GM23338 (cell line): ENCODE data around the gene BHLHA9.

Experiments
- EZH2 ChIP-seq: fragments of 200-600 bp; sonication (generic); IDR thresholded peaks from one replicate; pipeline ENCODE4 v1.8.0; 2017; ENCODE audit warnings: antibody characterized with exemption, mild to moderate bottlenecking, low read depth; ENCODE audit not compliant: unreplicated experiment
- POLR2AphosphoS5 ChIP-seq: IDR thresholded peaks from 2 replicates; pipeline ENCODE4 v1.6.1; 2016; ENCODE audit warnings: antibody characterized with exemption, low read depth
- TF ChIP-seq, protein P1 (sequence below), 2 experiments: fragments of 200-600 bp in 1 of 2; sonication (generic) in 1 of 2; conservative IDR thresholded peaks; 2 replicates each; pipeline versions ENCODE4 v1.5.1 to v1.6.1; 2016 to 2017; ENCODE audit warnings: antibody characterized with exemption in 2 of 2, low read depth in 2 of 2, mild to moderate bottlenecking in 2 of 2, moderate library complexity in 1 of 2
- TF ChIP-seq, protein P2 (sequence below): IDR thresholded peaks from one replicate; pipeline ENCODE4 v1.6.1; 2018; ENCODE audit warnings: antibody characterized with exemption; ENCODE audit not compliant: unreplicated experiment

DNA sequence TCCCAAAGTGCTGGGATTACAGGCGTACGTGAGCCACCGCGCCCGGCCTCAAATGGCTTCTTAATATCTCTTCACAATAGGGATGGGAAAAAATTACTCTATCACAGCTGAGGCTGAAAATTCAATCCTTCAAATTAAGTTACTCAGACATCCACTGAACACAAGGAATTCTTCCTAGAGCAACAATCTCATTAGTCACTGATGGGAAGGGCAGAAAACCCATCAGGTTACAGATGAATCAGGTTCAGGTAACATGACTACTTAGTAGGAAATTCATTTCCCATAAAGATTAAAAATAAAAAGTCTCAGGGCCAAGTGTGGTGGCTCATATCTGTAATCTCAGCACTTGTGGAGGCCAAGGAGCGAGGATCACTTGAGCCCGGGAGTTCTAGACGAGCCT lies 47.9 kb upstream of the BHLHA9 start:
- TF ChIP-seq, protein P1, sequence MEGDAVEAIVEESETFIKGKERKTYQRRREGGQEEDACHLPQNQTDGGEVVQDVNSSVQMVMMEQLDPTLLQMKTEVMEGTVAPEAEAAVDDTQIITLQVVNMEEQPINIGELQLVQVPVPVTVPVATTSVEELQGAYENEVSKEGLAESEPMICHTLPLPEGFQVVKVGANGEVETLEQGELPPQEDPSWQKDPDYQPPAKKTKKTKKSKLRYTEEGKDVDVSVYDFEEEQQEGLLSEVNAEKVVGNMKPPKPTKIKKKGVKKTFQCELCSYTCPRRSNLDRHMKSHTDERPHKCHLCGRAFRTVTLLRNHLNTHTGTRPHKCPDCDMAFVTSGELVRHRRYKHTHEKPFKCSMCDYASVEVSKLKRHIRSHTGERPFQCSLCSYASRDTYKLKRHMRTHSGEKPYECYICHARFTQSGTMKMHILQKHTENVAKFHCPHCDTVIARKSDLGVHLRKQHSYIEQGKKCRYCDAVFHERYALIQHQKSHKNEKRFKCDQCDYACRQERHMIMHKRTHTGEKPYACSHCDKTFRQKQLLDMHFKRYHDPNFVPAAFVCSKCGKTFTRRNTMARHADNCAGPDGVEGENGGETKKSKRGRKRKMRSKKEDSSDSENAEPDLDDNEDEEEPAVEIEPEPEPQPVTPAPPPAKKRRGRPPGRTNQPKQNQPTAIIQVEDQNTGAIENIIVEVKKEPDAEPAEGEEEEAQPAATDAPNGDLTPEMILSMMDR (conservative IDR thresholded peaks at IDR 0.05; ENCODE audit: low read depth in 2 of 2), result no peak
- TF ChIP-seq POLR2AphosphoS5, result no peak
- TF ChIP-seq, protein P2, sequence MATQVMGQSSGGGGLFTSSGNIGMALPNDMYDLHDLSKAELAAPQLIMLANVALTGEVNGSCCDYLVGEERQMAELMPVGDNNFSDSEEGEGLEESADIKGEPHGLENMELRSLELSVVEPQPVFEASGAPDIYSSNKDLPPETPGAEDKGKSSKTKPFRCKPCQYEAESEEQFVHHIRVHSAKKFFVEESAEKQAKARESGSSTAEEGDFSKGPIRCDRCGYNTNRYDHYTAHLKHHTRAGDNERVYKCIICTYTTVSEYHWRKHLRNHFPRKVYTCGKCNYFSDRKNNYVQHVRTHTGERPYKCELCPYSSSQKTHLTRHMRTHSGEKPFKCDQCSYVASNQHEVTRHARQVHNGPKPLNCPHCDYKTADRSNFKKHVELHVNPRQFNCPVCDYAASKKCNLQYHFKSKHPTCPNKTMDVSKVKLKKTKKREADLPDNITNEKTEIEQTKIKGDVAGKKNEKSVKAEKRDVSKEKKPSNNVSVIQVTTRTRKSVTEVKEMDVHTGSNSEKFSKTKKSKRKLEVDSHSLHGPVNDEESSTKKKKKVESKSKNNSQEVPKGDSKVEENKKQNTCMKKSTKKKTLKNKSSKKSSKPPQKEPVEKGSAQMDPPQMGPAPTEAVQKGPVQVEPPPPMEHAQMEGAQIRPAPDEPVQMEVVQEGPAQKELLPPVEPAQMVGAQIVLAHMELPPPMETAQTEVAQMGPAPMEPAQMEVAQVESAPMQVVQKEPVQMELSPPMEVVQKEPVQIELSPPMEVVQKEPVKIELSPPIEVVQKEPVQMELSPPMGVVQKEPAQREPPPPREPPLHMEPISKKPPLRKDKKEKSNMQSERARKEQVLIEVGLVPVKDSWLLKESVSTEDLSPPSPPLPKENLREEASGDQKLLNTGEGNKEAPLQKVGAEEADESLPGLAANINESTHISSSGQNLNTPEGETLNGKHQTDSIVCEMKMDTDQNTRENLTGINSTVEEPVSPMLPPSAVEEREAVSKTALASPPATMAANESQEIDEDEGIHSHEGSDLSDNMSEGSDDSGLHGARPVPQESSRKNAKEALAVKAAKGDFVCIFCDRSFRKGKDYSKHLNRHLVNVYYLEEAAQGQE, result no peak
- TF ChIP-seq EZH2, result no peak
